Stimulated activated memory B cell treated with anti-CD40 and anti-IgM and Interleukin-4, amounts not matched to agents 10 μg/mL and 1 μg/mL and 100 μg/mL, for 72 hours (primary cell): ENCODE measurements around the gene TRERF1.
"Not testable (repeated sequence)": the region's sequence is repeated elsewhere in the genome, so short reads cannot be mapped to it uniquely, and the experiment has no call there.

Experiments
- ATAC-seq: fragments of 150-1000 bp; cut with Tn5 transposase; 2 replicates; pipeline ENCODE4 v1.10.0; 2021
- H3K27ac Mint-ChIP-seq: one replicate; pipeline ENCODE4 v1.8.0; 2022; ENCODE audit warnings: mild to moderate bottlenecking, mixed read lengths
- H3K27me3 Mint-ChIP-seq: one replicate; pipeline ENCODE4 v1.8.0; 2022; ENCODE audit warnings: mixed read lengths
- H3K36me3 Mint-ChIP-seq: one replicate; pipeline ENCODE4 v1.8.0; 2022; ENCODE audit warnings: mixed read lengths
- H3K4me1 Mint-ChIP-seq: one replicate; pipeline ENCODE4 v1.8.0; 2022; ENCODE audit warnings: mixed read lengths
- H3K4me3 Mint-ChIP-seq: one replicate; pipeline ENCODE4 v1.8.0; 2022; ENCODE audit warnings: mild to moderate bottlenecking, moderate library complexity, mixed read lengths
- H3K9me3 Mint-ChIP-seq: one replicate; pipeline ENCODE4 v1.8.0; 2022; ENCODE audit warnings: mixed read lengths

Gene TRERF1

GRCh38 chr6:42453654-42454427, 2.1 kb upstream of the TRERF1 start:
- no peaks in the 10 kb centered on the region for H3K36me3 Mint-ChIP-seq
- H3K4me1 Mint-ChIP-seq = peaks cover 36% of the 10 kb centered on the region
- H3K4me3 Mint-ChIP-seq = peak overlapping the region; percentile 98
- ATAC-seq = no peak
- peak overlapping the region; percentile 16 for H3K27ac Mint-ChIP-seq
- H3K9me3 Mint-ChIP-seq = no peaks in the 10 kb centered on the region
- H3K27me3 Mint-ChIP-seq = peaks cover 12% of the 10 kb centered on the region

DNA sequence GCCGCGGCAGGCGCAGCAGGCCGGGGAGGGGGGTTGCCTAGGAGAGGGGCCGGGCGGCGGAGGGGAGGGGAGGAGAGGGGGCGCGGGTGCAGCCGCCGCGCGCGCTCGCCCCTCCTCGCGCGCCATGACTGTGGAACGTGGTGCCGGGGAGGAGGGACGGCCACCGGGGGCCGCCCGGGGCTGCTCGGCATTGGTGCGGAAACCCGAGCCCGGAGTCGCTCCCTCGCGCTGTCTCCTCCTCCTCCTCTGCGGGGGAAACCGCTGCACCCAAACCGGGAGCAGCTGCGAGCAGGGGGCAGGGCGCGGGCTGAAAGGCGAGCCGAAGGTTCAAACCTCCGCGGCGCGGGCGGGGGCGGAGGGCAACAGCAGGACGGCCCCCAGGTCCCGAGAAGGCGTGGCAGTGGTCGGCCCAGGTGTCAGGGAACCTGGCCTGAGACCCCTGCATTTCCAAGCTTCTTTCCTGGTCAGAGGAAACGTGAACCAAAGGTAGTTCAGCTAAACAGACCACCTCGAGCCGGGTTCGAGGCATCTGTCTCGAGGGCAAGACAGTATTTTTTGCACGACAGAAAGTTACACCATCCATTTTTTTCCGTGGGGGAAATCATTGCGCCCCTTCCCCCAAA, 1.4 kb upstream of the TRERF1 start:
- peak; percentile 79 for ATAC-seq
- peaks cover 36% of the 10 kb centered on the region for H3K4me1 Mint-ChIP-seq

DNA sequence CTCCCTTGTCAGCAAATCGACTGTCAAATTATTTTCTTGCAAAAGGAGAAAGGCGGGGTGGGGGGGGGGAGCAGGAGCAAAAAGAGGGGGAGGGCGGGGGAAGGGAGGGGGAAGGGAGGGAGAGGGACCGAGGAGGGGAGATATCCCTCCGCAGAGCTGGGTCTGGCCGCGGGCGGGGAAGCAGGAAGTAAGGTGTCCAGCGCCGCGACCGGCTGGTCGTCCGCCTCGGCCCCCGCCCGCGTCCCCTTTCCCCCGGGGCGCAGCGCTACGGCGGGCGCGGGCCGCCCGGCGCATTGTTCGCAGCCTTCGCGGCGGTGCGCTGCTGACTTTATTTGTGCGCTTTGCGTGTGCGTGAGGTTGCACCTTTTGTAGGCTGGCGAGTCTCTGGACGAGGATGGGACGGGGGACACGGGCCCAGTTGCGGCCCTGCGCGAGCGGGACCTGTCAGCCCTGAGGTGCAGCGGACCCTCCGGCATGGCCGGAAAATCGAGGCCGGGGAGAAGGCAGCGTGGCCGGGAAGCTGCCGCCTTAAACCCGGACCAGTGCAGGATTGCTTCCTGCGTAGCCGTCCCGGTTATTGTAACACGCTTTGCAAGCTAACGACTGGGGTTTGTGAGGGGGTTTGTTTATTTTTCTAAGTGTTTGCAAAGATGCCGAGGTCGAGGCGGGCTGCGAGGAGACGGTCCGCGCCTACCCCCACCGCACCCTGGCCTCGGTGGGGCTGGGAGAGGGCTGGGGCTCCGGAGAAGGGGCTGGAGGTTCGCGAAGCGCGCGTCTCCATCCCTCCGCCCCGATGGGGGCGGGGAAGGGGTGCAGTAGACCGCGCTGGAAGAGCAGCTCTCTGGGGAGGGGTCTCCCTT, 675 bp upstream of the TRERF1 start:
- no peaks in the 10 kb centered on the region for H3K36me3 Mint-ChIP-seq

More for the DNA sequence above, 1.4 kb upstream of the TRERF1 start:
- Mint-ChIP-seq H3K9me3 (no peaks in the 10 kb centered on the region), H3K27ac (peak overlapping the region; percentile 73), H3K27me3 (peaks cover 12% of the 10 kb centered on the region), H3K4me3 (peak overlapping the region; percentile 98), H3K36me3 (no peaks in the 10 kb centered on the region)

DNA sequence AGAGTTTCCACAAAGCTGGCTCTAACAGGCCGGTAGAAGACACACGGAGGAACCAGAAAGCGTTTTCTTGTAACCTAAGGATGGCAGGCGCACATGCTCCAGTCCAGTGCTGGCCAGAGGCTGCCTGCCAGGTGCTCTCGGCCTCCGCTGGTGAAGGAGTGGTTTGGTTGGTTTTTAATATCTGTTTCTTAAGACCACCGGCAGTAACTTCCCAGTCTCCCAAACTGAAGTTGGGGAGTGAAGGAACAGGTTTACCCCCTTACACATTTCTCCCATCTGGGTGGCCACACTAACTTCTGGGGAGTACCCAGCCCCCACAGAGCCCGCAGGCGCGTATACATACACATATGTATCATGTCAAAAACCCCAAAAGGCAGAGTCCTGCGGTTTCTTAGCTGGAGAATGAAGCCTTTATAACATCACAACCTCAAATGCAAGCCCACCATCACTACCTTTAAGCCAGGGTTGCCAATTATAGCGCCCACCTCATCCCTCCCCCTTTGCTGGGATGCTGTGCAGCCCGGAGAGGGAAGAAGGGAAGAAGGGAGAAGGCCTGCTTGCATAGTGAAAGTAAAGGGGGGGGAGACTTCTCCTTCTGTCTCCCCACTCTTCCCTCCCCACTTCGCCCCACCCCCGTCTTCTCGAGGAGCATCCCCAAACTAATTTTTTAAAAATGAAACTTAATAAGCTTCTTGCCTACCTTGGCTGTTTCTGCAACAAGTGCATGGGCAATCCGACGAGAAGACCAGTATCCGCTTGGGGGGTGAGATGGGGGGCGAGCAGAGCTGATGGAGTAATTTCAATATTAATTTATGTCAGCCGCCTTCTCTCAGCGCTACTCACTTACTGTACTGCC, 1.0 kb downstream of the TRERF1 start:
- Mint-ChIP-seq H3K4me1 (peaks cover 45% of the 10 kb centered on the region), H3K27me3 (peaks cover 25% of the 10 kb centered on the region), H3K27ac (peak overlapping the region; percentile 73), H3K4me3 (peak overlapping the region; percentile 98), H3K9me3 (no peaks in the 10 kb centered on the region), H3K36me3 (no peaks in the 10 kb centered on the region)
- no peak for ATAC-seq

More for the DNA sequence above, 675 bp upstream of the TRERF1 start:
- H3K27me3 Mint-ChIP-seq = peaks cover 18% of the 10 kb centered on the region
- peak overlapping the region; percentile 73 for H3K27ac Mint-ChIP-seq
- H3K4me3 Mint-ChIP-seq = peak overlapping the region; percentile 98
- ATAC-seq = peak; percentile 62
- peaks cover 42% of the 10 kb centered on the region for H3K4me1 Mint-ChIP-seq
- no peaks in the 10 kb centered on the region for H3K9me3 Mint-ChIP-seq

DNA sequence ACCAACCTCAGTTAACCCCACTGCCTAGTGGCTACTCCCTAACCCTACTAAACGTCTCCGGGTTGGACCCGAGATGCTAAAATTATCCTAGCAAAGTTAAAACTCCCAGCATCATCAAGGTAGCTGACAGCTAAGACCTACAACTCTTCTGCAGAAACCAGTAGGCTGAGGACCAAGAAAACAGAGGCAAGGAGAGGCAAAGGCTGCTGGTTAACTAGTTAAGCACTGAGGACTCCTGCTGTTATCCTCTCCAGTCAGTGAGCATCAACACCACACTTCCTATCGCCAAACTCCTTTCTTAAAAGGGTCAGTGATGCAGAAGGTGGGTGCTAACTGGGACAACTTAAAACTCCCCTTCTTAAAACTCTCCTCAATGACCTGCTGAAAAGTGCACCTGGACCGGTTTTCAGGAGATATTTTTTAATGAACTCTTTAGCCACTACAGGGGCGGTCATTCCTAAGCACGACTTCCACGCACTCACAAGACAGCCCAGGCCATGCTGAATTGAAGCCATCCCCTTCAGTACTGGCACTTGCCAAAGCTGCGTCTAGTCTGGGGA, 1.7 kb downstream of the TRERF1 start:
- no peak for ATAC-seq
- Mint-ChIP-seq H3K27me3 (peaks cover 28% of the 10 kb centered on the region), H3K4me3 (peak overlapping the region; percentile 98), H3K27ac (peak overlapping the region; percentile 73), H3K36me3 (peaks cover 4% of the 10 kb centered on the region), H3K9me3 (no peaks in the 10 kb centered on the region), H3K4me1 (peaks cover 51% of the 10 kb centered on the region)

DNA sequence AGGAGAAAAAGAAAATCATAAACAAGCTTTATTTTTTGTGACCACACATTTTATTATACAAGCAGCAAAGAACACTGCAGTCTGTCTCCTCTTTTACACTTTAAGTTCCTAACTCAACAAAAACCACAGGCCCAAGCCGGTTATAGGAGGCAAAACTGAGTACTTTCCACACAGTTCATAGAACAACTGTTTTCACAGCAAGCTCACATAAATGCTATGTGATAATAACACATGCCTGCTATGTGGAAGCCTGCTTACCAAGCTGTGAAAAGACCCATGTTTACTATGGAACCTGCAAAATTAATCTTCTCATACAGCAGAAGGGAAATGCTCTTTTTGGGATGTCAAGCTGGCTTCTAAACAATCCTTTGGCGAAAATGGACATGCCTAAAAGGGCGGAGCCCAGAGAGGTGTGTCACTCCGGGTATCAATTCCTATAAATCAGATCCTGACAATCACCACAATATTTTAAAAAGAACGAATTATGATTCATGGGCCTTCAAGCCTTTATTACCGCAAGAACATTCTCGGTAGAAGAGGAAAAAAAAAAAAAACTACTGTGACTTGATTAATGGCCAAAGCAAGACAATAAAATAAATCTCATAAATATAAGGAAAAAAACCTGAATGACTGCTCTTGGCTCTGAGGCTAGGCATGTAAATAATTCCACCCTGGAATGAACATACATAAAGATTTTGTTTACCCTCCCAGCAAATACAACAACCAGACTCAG, 2.6 kb downstream of the TRERF1 start:
- Mint-ChIP-seq H3K4me1 (peaks cover 55% of the 10 kb centered on the region), H3K9me3 (no peaks in the 10 kb centered on the region), H3K4me3 (no peak overlapping the region), H3K27ac (peak overlapping the region; percentile 73), H3K27me3 (peaks cover 28% of the 10 kb centered on the region), H3K36me3 (peaks cover 4% of the 10 kb centered on the region)
- ATAC-seq = no peak

- H3K9me3 Mint-ChIP-seq = no peaks in the 10 kb centered on the region
- no peak for ATAC-seq
- H3K27ac Mint-ChIP-seq = no peak overlapping the region
- peaks cover 48% of the 10 kb centered on the region for H3K4me1 Mint-ChIP-seq
- H3K27me3 Mint-ChIP-seq = peaks cover 28% of the 10 kb centered on the region
- H3K4me3 Mint-ChIP-seq = no peak overlapping the region
- H3K36me3 Mint-ChIP-seq = peaks cover 4% of the 10 kb centered on the region
These were observed 3.3 kb downstream of the TRERF1 start for GRCh38 chr6:42448391-42448790.

GRCh38 chr6:42446996-42447395, 4.7 kb downstream of the TRERF1 start:
- peaks cover 4% of the 10 kb centered on the region for H3K36me3 Mint-ChIP-seq
- no peak overlapping the region for H3K4me3 Mint-ChIP-seq
- no peaks in the 10 kb centered on the region for H3K9me3 Mint-ChIP-seq
- H3K4me1 Mint-ChIP-seq = peaks cover 48% of the 10 kb centered on the region
- no peak overlapping the region for H3K27ac Mint-ChIP-seq
- ATAC-seq = no peak
- peaks cover 26% of the 10 kb centered on the region for H3K27me3 Mint-ChIP-seq

- peaks cover 20% of the 10 kb centered on the region for H3K27me3 Mint-ChIP-seq
- peaks cover 4% of the 10 kb centered on the region for H3K36me3 Mint-ChIP-seq
- no peak overlapping the region for H3K27ac Mint-ChIP-seq
- ATAC-seq = no peak
- peaks cover 43% of the 10 kb centered on the region for H3K4me1 Mint-ChIP-seq
- H3K4me3 Mint-ChIP-seq = no peak overlapping the region
- no peaks in the 10 kb centered on the region for H3K9me3 Mint-ChIP-seq
These were observed 5.4 kb downstream of the TRERF1 start for GRCh38 chr6:42446370-42446769.

DNA sequence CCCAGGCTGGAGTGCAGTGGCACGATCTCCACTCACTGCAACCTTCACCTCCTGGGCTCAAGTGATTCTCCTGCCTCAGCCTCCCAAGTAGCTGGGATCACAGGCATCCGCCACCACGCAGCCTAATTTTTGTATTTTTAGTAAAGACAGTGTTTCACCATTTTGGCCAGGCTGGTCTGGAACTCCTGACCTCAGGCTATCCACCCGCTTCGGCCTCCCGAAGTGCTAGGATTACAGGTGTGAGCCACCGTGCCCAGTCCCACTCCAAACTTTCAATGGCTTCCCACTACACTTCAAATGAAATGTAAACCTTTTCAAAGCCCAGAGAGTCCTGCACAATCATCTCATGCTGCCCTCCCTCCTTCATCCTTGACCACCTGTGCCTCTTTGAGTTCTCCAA, 5.8 kb downstream of the TRERF1 start:
- Mint-ChIP-seq H3K27me3 (peaks cover 16% of the 10 kb centered on the region), H3K4me1 (peaks cover 43% of the 10 kb centered on the region)
- not testable (repeated sequence) for H3K27ac Mint-ChIP-seq, H3K4me3 Mint-ChIP-seq, H3K9me3 Mint-ChIP-seq, ATAC-seq, H3K36me3 Mint-ChIP-seq

DNA sequence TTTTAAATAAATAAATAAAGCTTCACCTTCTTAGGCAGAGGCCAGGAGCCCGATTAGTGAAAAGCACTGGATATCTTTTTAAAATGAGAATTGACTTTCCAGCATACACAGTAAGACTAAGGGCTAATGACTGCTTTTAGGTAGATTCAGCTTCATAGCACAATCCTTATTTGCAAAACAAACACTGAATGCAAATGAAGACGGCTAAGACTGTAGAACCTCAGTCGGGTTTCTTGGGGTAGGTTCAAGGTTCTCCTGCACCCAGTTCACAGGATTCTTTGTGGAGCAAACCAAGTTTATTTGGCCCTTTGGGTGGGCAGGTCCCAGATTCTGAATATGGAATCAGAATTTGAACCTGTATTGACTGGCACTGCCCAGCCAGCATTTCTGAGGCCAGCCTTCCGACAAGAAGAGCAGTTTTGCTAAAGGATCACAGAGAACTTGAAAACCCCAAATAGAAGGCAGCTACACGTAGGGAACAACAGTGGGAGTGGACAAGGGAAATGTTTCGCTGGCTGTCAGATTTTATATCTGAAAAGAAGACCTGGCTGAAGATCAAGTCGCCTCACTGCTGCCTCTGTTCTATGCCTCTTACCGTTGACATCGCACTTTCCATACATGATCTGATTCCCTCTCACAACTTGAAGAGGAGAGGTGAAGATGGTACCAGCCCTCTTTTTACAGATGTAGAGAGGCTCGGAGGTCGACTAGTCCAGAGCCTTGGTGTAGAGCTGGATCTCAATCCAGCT, 8.2 kb downstream of the TRERF1 start:
- ATAC-seq = no peak
- Mint-ChIP-seq H3K27me3 (peaks cover 15% of the 10 kb centered on the region), H3K9me3 (no peaks in the 10 kb centered on the region), H3K27ac (no peak overlapping the region), H3K4me3 (no peak overlapping the region), H3K36me3 (peaks cover 4% of the 10 kb centered on the region), H3K4me1 (peaks cover 40% of the 10 kb centered on the region)

GRCh38 chr6:42441697-42442081, 10.0 kb downstream of the TRERF1 start:
- Mint-ChIP-seq H3K27ac (no peak overlapping the region), H3K27me3 (peaks cover 9% of the 10 kb centered on the region), H3K9me3 (no peaks in the 10 kb centered on the region), H3K36me3 (peaks cover 4% of the 10 kb centered on the region), H3K4me1 (peaks cover 33% of the 10 kb centered on the region), H3K4me3 (no peak overlapping the region)
- no peak for ATAC-seq
